GM18511 (cell line): Measurements from ENCODE around the gene CDKAL1.
A peak's percentile ranks its signal among the peaks of the same experiment; 100 is the strongest.
"Not testable (repeated sequence)": the region's sequence is repeated elsewhere in the genome, so short reads cannot be mapped to it uniquely, and the experiment has no call there.

Experiments used
- ATAC-seq: cut with Tn5 transposase; IDR thresholded peaks from one replicate; pipeline ENCODE4 v1.9.1; 2021; ENCODE audit warnings: mild to moderate bottlenecking, moderate library complexity; ENCODE audit not compliant: unreplicated experiment

Gene CDKAL1

GRCh38 chr6:20534295-20535262 is at the start of gene CDKAL1:
Gene CDKAL1 (plus strand): TSS chr6:20534457. CDS start chr6:20546351, 11,894 bp downstream.
- ATAC-seq, result peak; percentile 91

GRCh38 chr6:20486641-20487040 is 47.6 kb upstream of the CDKAL1 start:
- no peak for ATAC-seq

- ATAC-seq, result no peak
Observed at GRCh38 chr6:20487669-20488375, 46.4 kb upstream of the CDKAL1 start.

GRCh38 chr6:20490591-20490990 is 43.7 kb upstream of the CDKAL1 start:
- no peak for ATAC-seq

GRCh38 chr6:20492099-20492498 is 42.2 kb upstream of the CDKAL1 start:
- no peak for ATAC-seq

- ATAC-seq, result no peak
Observed at GRCh38 chr6:20497216-20498040, 36.8 kb upstream of the CDKAL1 start.

GRCh38 chr6:20498041-20498385 is 36.2 kb upstream of the CDKAL1 start:
- no peak for ATAC-seq

- no peak for ATAC-seq
Observed at GRCh38 chr6:20509212-20509611, 25.0 kb upstream of the CDKAL1 start.

- no peak for ATAC-seq
Observed at GRCh38 chr6:20511852-20512251, 22.4 kb upstream of the CDKAL1 start.

- not testable (repeated sequence) for ATAC-seq
Observed at GRCh38 chr6:20525208-20525607, 9.0 kb upstream of the CDKAL1 start.

GRCh38 chr6:20529086-20529448 is 5.2 kb upstream of the CDKAL1 start:
- peak; percentile 66 for ATAC-seq

- ATAC-seq, result no peak
Observed at GRCh38 chr6:20532881-20533280, 1.4 kb upstream of the CDKAL1 start.

- peak; percentile 24 for ATAC-seq
Observed at GRCh38 chr6:20533746-20534294, 437 bp upstream of the CDKAL1 start.

GRCh38 chr6:20538131-20538662 is 3.9 kb downstream of the CDKAL1 start:
- ATAC-seq, result no peak

- no peak for ATAC-seq
Observed at GRCh38 chr6:20538907-20539306, 4.7 kb downstream of the CDKAL1 start.

- ATAC-seq, result no peak
Observed at GRCh38 chr6:20539387-20539786, 5.1 kb downstream of the CDKAL1 start.

- no peak for ATAC-seq
Observed at GRCh38 chr6:20540683-20541082, 6.4 kb downstream of the CDKAL1 start.

- ATAC-seq, result no peak
Observed at GRCh38 chr6:20541382-20541781, 7.1 kb downstream of the CDKAL1 start.

- peak; percentile 99 for ATAC-seq
Observed at GRCh38 chr6:20542927-20543602, 8.8 kb downstream of the CDKAL1 start.

- ATAC-seq, result no peak
Observed at GRCh38 chr6:20548264-20548663, 14.0 kb downstream of the CDKAL1 start.
